Stimulated activated CD4-positive, alpha-beta T cell treated with anti-CD3 and anti-CD28 coated beads, Interleukin-2, amount 100 ng/mL, for 24 hours (primary cell): ENCODE results near the gene ELAVL1.
A peak's percentile ranks its signal among the peaks of the same experiment; 100 is the strongest.

Source experiments
- DNase-seq, 2 donors: peaks; one replicate each; pipeline ENCODE4 v3.0.0-alpha.2; 2020

Gene ELAVL1

GRCh38 chr19:8020681-8021080, 15.2 kb upstream of the ELAVL1 start:
- DNase-seq: no peak

GRCh38 chr19:8017808-8018207, 12.4 kb upstream of the ELAVL1 start:
- DNase-seq: peak; percentile 24 to 32

- DNase-seq: peak; percentile 32 to 35
These were observed 523 bp downstream of the ELAVL1 start for GRCh38 chr19:8004723-8005513.

GRCh38 chr19:8004001-8004400, 1.4 kb downstream of the ELAVL1 start:
- DNase-seq: no peak

GRCh38 chr19:8001995-8002849, 3.2 kb downstream of the ELAVL1 start:
- peak; percentile 79 to 86 for DNase-seq

GRCh38 chr19:8001651-8001994, 3.8 kb downstream of the ELAVL1 start:
- DNase-seq: no peak

- DNase-seq: no peak
These were observed 5.0 kb downstream of the ELAVL1 start for GRCh38 chr19:8000298-8001038.

GRCh38 chr19:7999376-7999775, 6.1 kb downstream of the ELAVL1 start:
- no peak for DNase-seq

- DNase-seq: no peak
These were observed 7.5 kb downstream of the ELAVL1 start for GRCh38 chr19:7997809-7998480.

GRCh38 chr19:7996883-7997282, 8.6 kb downstream of the ELAVL1 start:
- DNase-seq: no peak

GRCh38 chr19:7995810-7996158, 9.7 kb downstream of the ELAVL1 start:
- no peak for DNase-seq

GRCh38 chr19:7994928-7995809, 10.3 kb downstream of the ELAVL1 start:
- no peak for DNase-seq

GRCh38 chr19:7994114-7994513, 11.3 kb downstream of the ELAVL1 start:
- DNase-seq: no peak

- no peak for DNase-seq
These were observed 11.9 kb downstream of the ELAVL1 start for GRCh38 chr19:7993560-7993959.

GRCh38 chr19:7992575-7992974, 12.9 kb downstream of the ELAVL1 start:
- DNase-seq: no peak

- no peak for DNase-seq
These were observed 16.3 kb downstream of the ELAVL1 start for GRCh38 chr19:7989071-7989575.

GRCh38 chr19:7988307-7988706, 17.1 kb downstream of the ELAVL1 start:
- no peak for DNase-seq

GRCh38 chr19:7987114-7987768, 18.2 kb downstream of the ELAVL1 start:
- no peak for DNase-seq

- DNase-seq: no peak
These were observed 18.9 kb downstream of the ELAVL1 start for GRCh38 chr19:7986321-7987113.

GRCh38 chr19:7985481-7985911, 19.9 kb downstream of the ELAVL1 start:
- no peak for DNase-seq
